ENCODE data around the gene COL11A2. TPM values are rescaled to one million over a fixed set of nuclear protein-coding genes. Genes with fewer than 3 reads are reported as not detected.
A peak's percentile ranks its signal among the peaks of the same experiment; 100 is the strongest.

The COL11A2 gene
- total RNA-seq, 1 donor from 2014 or later = 3.8 TPM

DNA sequence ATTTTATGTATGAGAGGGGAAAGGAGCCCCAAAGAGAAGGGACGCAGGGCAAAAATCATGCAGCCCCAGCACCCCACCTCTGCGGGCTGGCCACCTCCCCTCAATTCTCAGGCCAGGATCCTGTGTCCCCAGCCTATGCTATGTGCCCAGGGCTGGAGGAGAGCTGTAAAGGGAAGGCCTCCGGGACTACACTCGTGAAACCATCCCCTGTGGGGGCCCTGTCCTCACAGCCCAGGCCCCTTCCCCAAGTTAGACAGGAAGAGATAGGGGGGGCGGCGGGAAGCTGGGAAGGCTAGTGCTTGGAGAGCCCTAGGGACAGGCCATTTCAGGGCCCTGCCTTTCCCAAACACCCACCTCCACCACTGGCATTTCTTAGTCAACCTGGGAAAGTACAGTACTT, 1.4 kb upstream of the COL11A2 start:
- no peak overlapping the region for H3K27ac Mint-ChIP-seq (ENCODE audit: unreplicated experiment)
- TF ChIP-seq, protein P1, sequence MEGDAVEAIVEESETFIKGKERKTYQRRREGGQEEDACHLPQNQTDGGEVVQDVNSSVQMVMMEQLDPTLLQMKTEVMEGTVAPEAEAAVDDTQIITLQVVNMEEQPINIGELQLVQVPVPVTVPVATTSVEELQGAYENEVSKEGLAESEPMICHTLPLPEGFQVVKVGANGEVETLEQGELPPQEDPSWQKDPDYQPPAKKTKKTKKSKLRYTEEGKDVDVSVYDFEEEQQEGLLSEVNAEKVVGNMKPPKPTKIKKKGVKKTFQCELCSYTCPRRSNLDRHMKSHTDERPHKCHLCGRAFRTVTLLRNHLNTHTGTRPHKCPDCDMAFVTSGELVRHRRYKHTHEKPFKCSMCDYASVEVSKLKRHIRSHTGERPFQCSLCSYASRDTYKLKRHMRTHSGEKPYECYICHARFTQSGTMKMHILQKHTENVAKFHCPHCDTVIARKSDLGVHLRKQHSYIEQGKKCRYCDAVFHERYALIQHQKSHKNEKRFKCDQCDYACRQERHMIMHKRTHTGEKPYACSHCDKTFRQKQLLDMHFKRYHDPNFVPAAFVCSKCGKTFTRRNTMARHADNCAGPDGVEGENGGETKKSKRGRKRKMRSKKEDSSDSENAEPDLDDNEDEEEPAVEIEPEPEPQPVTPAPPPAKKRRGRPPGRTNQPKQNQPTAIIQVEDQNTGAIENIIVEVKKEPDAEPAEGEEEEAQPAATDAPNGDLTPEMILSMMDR (IDR thresholded peaks at IDR 0.05; ENCODE audit: partially characterized antibody, unreplicated experiment) = no peak

DNA sequence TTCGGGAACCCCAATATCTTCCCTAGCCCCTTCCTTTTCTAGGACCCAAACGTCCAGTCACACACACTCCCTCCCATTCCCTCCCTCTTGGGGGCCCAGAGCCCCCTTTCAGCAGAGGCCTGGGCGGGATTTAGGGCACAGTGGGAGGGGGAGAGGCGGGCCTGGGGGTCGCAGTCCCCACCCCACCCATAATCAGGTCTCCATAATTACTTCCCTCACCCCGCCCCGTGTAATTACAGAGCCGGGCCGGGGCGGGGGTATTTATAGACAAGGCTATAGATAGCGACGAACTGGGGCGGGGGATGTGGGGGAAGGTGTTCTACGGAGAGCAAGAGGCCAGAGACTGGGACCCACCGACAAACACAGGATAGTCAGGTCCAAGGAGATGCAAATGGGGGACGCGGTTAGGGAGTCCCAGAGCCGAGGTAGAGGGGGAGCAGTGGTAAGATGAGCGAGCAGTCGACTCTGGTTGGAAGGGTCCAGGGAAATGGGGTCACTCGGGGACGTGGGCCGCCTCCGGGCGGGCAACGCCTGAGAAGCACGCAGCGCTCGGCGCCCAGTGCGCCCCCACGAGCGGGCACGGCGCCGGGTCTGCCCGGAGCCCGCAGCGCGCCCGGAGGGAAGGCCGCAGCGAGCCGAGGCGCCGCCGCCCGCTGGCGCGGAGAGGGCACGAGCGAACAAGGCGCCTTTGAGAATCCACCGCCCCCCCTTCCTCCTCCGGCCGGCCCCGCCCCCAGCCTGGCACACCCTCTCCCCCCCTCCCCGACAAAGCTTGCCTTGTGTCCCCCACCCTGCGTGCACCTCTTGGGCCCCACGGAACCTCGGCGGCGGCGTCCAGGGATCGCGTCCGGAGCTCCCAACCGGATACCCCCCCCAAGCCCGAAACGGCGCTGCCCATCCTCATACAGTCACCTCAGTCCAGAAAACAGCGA, 670 bp upstream of the COL11A2 start:
- H3K27me3 Mint-ChIP-seq (ENCODE audit: unreplicated experiment) = peaks cover 8% of the 10 kb centered on the region
- no peak overlapping the region for H3K27ac Mint-ChIP-seq (ENCODE audit: unreplicated experiment)
- TF ChIP-seq, protein P1 (IDR thresholded peaks at IDR 0.05; ENCODE audit: partially characterized antibody, unreplicated experiment) = no peak
- peak overlapping the region; percentile 83 for H3K4me3 Mint-ChIP-seq (ENCODE audit: unreplicated experiment)
- H3K36me3 Mint-ChIP-seq (ENCODE audit: unreplicated experiment) = peaks cover 5% of the 10 kb centered on the region
- DNase-seq = no peak
- peaks cover 9% of the 10 kb centered on the region for H3K4me1 Mint-ChIP-seq (ENCODE audit: low read depth, unreplicated experiment)
- H3K9me3 Mint-ChIP-seq (ENCODE audit: unreplicated experiment) = peaks cover 4% of the 10 kb centered on the region

More for the DNA sequence above, 1.4 kb upstream of the COL11A2 start:
- peaks cover 6% of the 10 kb centered on the region for H3K9me3 Mint-ChIP-seq (ENCODE audit: unreplicated experiment)
- H3K4me1 Mint-ChIP-seq (ENCODE audit: low read depth, unreplicated experiment) = peaks cover 11% of the 10 kb centered on the region
- DNase-seq = no peak
- peak overlapping the region; percentile 25 for H3K4me3 Mint-ChIP-seq (ENCODE audit: unreplicated experiment)
- H3K36me3 Mint-ChIP-seq (ENCODE audit: unreplicated experiment) = no peaks in the 10 kb centered on the region
- peaks cover 6% of the 10 kb centered on the region for H3K27me3 Mint-ChIP-seq (ENCODE audit: unreplicated experiment)

DNA sequence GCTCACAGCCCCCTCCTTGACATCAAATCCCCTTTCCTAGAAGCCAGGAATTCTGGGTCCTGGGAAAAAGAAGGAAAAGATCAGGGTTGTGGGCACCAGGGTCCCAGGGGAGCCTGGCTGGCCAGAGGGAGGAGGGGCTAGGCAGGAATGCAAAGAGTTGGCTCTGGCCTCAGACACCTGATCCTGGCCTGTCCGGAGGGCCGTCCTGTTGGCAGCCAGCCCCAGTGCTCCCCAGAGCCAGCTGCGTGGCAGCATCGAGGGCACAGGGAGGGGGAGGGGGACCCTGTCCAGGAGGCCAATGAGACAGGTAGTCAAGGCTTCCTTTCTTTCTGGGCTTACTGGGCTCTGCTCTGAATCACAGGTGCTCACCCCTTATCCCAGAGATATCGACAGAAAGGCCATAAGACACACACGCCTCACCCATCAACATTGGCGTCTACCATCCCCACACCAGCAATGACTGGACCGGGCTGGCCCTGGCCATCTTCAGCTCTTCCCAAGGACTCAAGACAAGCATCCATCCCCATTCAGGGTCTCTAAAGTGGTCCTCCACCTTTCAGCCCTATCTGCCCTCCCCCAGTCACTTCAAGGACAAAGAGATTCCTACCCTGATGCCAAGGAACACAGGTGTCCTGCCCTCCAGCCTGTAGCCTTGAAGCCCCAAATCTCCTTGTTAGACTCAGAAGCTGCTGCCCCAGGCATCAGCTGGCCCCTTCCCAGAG, 723 bp downstream of the COL11A2 start:
- peaks cover 5% of the 10 kb centered on the region for H3K36me3 Mint-ChIP-seq (ENCODE audit: unreplicated experiment)

DNA sequence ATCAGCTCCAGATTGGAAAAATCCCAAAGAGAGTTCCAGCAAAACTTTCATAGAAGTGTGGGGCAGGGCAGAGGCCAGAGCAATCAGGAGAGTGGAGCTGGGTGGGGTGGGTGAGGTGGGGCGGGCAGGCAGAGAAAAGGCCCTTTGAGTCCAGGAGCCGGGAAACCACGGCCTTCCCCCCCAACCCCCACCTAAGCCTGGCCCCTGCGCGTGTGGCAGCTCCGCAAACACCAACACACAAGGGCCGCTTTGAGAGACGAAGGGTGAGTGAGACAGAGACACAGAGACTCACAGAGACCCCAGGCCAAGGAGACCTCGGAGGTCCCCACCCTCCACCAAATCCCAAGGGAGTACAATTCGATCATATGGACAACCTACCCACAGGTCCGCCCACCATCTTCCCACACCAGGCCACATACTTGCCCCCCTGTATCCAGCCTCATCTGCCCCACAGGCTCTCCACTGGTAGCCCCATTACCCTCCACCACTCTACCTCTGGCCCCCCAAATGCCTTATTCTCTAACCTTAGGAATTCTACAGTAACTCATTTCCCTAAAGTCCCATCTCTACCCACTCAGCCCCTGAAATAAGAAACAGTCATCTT, 1.7 kb downstream of the COL11A2 start:
- Mint-ChIP-seq H3K36me3 (ENCODE audit: unreplicated experiment) (peaks cover 5% of the 10 kb centered on the region), H3K9me3 (ENCODE audit: unreplicated experiment) (peaks cover 2% of the 10 kb centered on the region), H3K27me3 (ENCODE audit: unreplicated experiment) (peaks cover 6% of the 10 kb centered on the region), H3K4me3 (ENCODE audit: unreplicated experiment) (no peak overlapping the region), H3K4me1 (ENCODE audit: low read depth, unreplicated experiment) (peaks cover 4% of the 10 kb centered on the region), H3K27ac (ENCODE audit: unreplicated experiment) (no peak overlapping the region)
- DNase-seq = no peak
- TF ChIP-seq, protein P1 (IDR thresholded peaks at IDR 0.05; ENCODE audit: partially characterized antibody, unreplicated experiment) = no peak

More for the DNA sequence above, 723 bp downstream of the COL11A2 start:
- H3K4me1 Mint-ChIP-seq (ENCODE audit: low read depth, unreplicated experiment) = peaks cover 4% of the 10 kb centered on the region
- H3K27me3 Mint-ChIP-seq (ENCODE audit: unreplicated experiment) = peaks cover 8% of the 10 kb centered on the region
- no peak overlapping the region for H3K27ac Mint-ChIP-seq (ENCODE audit: unreplicated experiment)
- TF ChIP-seq, protein P1 (IDR thresholded peaks at IDR 0.05; ENCODE audit: partially characterized antibody, unreplicated experiment) = no peak
- H3K4me3 Mint-ChIP-seq (ENCODE audit: unreplicated experiment) = peak overlapping the region; percentile 32
- H3K9me3 Mint-ChIP-seq (ENCODE audit: unreplicated experiment) = peaks cover 3% of the 10 kb centered on the region
- no peak for DNase-seq

Measured in glutamatergic neuron (in vitro differentiated cells).